HG02981 (cell line): ENCODE results near the gene MYL12A.
"Not testable (repeated sequence)": the region's sequence is repeated elsewhere in the genome, so short reads cannot be mapped to it uniquely, and the experiment has no call there.

ENCODE experiments used
- ATAC-seq: cut with Tn5 transposase; IDR thresholded peaks from one replicate; pipeline ENCODE4 v1.9.1; 2021; ENCODE audit warnings: mild to moderate bottlenecking, moderate library complexity; ENCODE audit not compliant: unreplicated experiment

Gene MYL12A

DNA sequence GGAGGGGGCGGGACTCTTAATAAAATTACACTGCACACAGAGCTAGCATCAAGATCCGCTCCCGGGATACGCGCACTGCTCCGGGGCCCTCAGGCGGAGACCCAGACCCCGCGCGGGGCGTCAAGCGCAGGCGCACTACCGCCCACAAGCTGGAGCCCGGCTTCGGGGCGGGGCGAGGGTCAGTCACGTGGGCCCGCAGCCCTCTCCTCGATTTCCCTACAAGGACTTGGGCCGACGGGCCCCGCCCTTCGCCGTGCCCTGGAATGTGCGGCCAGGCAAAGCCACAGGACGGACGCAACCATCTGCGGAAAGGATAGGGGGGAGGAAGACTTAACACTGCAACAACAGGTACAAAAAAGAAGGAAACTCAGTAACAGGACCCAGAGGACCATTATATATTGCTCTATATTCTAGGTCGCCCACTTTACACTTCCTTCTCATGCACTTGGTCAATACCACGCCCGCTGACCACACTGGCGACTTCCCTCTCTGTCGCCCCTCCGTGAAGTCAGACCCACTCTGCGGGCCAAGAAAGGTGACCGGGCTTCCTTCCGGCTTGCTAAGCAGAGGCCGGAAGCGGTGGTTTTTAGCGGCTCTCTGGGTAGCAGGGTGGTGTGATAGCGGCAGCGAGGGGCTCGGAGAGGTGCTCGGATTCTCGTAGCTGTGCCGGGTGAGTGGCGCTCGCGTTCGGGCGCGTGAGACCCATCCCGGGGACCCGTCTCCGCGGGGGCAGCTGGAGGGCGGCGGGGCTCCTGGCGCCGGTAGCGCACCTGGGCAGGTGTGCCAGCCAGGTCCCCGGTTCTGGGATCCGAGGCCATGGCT, at the start of gene MYL12A:
TSS of gene MYL12A (plus strand) at position 562 of the 822 bp plus-strand sequence. CDS start 5,447 bp downstream, outside the sequence.
- peak; percentile 80 for ATAC-seq

DNA sequence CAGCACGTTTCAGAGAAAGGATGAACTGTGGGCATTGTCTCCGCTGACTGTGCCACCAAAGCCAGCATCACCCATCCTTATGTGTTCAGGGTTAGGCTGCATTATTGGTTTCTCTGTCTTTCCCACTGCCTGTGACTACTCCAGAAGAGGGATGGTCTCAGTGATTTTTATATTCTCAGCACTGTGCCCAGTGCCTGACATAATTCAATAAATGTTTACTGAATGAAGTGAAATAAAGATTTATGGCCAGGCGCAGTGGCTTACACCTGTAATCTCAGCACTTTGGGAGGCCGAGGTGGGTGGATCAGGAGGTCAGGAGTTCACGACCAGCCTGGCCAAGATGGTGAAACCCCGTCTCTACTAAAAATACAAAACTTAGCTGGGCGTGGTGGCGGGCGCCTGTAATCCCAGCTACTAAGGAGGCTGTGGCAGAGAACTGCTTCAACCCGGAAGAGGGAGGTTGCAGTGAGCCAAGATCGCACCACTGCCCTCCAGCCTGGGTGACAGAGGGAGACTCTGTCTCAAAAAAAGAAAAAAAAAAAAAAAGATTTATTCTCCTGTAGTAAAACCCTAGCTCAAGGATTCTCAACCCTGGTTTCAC, 49.2 kb upstream of the MYL12A start:
- ATAC-seq, result not testable (repeated sequence)

DNA sequence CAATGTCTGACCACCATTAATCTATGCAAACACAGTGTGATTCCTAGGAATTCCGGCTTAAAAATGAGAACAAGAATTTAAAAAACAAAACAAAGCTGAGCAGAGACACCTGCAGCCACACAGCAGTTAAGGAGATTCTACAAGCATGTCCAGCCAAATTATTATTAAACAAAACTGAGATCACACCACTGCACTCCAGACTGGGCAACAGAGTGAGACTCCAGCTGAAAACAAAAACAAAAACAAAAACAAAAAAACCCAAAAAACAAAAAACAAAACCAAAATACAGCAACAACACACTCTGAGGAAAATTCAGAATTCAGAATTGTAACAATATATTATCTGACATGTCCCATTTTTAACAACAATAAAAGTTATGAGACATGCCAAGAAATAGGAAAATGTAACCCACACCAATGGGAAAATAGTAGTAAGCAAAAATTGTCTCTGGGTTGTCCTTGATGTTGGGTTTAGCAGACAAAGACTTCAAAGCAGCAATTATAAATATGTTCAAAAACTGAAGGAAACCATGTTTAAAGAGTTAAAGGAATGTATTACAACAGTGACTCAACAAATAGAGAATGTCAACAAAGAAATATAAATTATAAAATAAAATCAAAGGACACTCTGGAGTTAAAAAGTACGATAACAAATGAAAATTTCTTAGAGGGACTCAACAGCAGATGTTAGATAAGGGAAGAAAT, 47.5 kb upstream of the MYL12A start:
- no peak for ATAC-seq

DNA sequence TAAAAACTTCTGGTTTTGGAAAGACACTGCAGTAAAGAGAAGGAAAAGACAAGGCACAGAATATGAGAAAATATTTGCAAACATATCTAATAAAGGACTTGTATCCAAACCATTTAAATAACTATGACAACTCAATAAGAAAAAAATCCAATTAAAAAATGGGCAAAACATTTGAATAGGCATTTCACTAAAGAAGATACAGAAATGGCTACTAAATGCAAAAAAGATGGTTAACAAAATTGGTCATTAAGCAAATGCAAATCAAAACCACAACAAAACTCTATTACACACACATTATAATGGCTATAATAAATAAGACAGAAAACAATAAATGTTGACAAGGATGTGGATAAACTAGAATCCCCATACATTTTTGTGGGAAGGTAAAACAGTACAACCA, 42.4 kb upstream of the MYL12A start:
- no peak for ATAC-seq

DNA sequence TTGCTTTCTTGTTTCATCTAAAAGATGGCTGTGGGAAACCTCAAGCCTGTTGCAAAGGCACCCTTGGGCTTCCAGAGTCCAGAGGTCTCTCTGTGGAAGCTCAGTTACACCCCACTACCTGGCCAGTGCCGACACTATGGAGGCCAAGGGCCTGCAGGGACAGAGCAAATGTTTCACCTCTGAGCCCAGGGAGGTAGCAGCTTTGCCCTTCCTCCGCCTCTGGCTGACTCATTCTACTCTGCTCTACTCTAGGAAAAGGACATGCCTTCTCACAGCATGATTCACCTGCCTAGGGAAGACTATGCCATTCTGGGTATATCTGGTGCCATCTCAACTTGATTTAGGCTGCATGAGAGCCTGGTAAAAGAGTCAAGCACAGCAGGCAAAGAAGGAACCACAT, 40.0 kb upstream of the MYL12A start:
- no peak for ATAC-seq

DNA sequence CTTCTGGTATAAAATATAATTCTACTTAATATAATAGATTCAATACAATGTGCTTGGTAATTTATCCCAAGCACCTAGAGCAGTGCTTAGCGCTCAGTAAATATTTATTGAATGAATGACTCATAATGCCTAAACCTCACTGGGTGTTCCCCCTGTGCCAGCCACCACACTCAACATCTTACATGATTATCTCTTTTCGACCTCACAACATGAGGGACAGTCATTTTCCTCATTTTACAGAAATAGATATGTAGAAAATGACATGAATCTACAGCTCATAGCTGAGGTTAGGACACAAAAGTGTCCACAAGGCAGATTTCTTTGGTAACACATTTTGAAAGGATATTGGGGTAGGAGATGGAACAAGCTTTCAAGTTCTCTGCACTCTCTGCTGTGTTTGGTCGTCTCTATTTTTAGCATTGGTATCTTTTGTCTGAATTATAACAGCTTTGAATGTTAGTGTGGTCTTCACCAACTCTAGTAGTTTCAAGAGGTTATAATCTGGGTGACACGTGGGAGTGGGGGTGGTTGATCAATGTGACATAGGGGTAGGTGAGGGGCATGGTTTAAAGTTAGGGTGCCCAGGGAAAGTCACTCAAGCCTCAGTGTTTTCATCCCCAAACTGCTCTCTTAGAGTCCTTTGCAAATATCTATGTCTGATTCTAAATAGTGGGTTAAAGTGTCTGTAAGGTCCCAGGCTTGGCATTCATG, 37.6 kb upstream of the MYL12A start:
- ATAC-seq, result peak; percentile 82

DNA sequence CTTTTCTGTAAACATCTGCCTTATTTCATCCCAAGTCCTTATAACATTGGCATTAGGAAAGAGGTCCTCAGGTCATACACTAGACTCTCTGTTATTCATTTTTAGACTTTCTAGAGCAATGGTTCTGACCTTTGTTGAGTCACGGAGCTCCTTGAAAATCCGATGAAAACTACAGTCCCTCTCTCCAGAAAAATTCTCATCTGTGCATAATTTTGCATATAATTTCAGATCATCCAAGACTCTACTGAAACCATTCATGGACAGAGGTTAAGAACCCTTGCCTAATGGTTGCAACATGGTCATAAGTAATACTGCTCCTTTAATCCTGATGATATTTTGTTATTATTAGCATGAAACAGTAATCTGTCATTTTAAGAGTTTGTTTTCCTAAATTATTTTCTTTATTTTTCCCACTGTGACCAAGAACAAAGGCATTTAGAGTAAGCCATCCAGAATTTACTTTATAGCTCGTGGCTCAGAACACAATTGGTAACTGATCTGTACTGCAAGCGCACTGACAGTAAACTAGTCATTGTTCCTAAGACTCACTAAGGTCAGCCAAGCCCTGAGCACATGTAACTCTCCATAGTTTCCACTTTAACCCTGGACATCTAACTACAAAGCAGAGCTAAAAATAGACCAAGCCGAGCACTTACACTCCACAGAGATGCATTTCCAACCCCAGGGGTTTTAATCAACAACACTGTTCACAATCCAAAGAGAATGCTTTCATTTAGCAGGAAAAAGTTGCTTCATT, 36.2 kb upstream of the MYL12A start:
- ATAC-seq, result no peak

DNA sequence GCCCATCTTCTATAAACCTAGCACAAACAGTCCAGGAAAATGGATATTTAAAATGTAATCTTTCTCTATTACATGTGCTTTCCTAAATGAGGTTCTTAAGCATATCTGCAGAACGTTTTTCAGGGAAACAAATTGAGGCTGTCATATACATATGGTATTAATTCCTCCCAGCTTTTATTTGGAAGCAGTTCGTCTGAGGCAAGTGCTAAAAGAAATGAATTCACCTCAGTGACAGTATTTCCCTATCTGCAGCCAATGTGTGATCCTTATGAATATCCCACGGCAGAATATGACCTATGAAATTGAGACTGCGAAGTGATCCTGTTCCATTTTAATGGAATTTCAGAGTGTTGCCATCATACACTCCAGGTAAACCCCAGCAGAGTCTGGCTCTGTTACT, 34.9 kb upstream of the MYL12A start:
- no peak for ATAC-seq

DNA sequence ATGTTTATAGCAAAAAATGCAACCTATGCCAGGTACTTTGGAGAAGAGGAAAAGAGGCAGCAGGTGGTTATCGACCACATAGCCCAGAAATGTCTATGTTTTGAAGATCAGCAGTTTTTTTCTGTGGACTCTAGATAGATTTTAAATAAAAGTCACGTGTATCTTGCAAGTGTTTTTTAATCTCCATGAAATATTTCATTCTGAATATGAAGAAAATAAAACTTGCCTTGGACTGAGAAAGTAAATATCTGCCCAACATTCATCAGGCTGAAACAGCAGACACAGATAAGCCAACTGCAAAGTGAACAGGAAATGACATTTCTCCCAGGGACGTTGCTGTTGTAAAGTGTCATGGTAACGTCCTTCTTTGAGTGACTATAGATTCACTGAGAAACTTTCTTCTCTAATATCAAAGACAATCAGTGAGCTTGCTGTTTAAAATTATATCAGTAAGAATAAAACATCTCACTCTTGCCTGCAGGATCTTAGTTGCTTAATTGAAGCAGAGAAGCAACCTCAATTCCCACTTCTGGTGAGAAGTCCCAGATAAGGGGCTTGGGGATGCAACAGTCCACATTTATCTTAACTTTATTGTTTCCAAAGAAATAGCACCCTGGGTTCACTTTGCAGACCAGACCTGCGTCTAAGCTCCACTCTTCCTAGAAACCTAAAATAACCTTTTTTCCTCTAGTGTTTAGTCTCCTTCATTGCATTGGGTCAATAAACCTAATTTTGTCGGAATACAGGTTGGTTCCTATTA, 34.1 kb upstream of the MYL12A start:
- ATAC-seq, result no peak

DNA sequence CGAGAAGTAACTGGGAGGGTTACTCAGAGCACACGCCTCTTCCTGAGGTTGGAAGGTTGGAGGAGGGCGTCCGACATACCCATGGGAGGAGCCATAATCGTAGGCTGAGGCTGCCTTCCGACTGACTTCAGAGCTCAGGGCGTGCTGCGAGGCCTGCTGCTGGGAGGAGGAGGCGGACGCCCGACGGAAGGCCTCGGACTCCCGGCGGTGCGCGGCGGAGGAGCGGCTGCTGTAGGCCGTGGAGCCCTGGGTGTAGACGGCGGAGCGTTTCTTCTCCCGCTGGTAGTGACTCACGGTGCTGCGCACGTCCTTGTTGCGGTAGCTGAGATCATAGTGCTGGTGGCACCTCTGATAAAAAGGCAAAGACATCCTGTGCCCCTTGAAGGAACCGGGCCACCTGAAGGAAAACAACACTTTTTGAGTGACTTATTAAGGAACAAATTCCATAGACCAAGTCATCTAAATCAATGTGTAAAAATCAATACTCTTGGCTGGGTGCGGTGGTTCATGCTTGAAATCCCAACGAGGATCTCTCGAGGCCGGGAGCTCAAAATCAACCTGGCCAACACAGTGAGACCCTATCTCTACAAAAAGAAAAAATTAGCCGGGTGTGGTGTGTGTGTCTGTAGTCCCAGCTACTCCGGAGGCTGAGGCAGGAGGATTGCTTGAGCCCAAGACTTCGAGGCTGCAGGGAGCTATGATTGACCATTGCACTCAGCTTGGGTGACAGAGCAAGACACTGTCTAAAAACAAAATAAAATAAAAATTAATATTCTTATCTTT, 32.6 kb upstream of the MYL12A start:
- ATAC-seq, result no peak

DNA sequence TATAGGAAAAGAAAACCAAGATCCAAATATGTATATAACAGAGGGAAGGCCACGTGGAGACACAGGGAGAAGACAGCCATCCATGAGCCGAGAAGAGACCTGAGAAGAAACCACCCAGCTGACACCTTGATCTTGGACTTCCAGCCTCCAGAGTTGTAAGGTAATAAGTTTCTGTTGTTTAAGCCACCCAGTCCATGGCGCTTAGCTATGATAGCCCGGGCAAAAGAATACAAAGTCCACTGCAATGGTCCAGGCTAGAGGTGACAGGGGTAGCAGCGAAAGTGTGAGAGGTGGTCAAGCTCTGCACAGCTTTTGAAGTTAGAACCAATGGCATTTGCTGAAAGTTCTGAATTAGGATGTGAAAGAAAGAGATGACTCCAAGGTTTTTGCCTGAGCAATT, 30.6 kb upstream of the MYL12A start:
- no peak for ATAC-seq

DNA sequence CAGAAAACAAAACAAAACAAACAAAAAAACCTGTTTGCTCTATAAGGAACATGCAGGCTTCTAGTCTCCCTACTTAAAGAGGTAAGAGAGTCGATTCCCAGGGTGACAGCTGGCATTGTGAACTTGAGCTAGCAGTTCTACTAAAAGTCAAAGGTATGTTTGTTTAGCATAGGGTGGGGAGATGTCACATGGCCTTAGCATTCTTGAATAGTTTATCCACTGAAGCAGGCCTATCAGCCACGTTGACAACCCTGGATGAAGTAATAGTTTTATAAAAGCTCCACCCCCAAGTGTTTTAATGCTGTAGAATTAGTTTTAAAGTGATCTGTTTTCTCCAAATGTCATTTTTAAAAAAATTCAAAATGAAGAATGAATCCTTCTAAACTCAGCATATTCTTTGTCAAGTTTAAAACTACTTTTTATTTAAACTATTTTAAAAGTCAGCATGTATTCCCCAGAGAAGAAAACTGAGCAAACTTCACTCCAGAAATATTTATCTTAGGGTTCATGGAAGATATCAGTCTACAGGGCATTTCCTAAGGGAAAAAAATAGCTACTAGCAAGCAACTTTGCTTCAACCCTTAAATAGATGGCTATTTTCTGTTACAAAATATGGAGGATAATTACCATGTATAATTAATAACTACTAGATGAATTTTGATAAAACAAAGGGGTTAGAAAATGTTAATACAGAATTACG, 29.5 kb upstream of the MYL12A start:
- no peak for ATAC-seq

DNA sequence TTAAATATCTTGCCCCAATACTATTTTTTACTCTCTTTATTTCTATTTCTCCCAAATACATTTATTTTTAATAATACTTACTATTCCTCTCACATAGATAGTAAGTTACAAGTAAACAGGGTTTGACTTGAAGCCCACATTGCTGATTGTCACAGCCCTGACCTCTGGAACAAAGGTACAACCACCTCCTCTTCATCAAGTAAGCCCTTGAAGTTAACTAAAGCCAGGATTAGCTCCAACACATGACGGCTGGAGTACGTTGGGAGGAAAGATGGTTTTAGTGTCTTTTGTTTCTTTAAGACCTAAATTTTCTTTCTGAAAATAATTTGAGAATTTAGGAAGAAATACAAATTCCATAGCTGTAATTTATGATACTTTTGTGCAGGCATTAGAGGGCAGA, 28.8 kb upstream of the MYL12A start:
- ATAC-seq, result no peak

DNA sequence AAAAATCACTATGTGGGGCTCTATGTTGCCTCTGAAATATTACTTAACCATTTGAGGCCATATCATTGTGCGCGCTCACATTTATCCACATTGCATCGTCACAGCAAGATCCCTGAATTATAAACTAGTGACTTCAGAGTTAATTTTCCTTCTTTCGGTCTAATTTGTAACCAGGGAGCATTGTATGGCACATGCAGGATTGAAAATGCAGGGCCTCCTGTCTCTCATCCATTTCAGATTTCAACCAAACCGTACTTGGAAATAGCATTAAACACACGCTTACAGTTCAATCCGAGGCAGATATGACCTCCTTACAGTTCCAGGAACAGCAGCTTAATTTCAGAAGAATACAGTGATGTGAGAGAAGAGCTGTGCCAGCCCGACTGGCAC, 28.4 kb upstream of the MYL12A start:
- no peak for ATAC-seq

DNA sequence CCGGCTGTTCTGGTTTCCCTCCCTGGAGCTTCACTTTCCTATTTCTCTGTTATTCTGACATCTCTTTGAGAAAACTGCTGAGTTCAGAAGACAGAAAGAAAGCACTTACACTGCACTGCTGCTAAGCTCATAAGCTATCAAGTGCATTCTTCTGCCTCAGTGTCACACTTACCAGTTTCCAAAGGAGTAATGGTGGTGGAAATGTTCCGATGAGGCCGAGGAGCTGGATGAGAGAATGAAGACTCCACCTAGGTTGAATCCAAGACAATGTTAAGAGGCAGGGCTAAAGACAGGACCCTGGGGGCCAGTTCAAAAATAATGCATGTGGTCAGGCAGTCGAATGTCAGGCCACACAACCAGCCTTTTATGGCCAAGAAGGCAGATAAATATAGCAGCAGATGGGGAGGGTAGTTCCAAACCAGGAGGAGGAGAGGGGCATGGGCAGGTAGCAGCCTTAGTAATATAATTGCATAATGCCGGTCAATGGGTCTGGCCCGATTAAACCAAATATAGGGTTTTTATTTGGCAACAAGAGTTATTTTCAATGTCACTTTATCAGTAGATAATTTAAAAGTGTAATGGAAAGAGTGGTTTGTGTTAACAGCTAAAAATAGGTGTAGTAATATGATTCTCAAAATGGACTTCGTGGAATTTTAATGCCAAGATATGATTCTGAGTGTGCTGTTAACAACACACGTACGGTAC, 27.8 kb upstream of the MYL12A start, which contains the start of gene MYOM1:
TSS of gene MYOM1 (minus strand) at position 338 of the 705 bp plus-strand sequence. CDS start 4,745 bp downstream, outside the sequence.
- no peak for ATAC-seq

DNA sequence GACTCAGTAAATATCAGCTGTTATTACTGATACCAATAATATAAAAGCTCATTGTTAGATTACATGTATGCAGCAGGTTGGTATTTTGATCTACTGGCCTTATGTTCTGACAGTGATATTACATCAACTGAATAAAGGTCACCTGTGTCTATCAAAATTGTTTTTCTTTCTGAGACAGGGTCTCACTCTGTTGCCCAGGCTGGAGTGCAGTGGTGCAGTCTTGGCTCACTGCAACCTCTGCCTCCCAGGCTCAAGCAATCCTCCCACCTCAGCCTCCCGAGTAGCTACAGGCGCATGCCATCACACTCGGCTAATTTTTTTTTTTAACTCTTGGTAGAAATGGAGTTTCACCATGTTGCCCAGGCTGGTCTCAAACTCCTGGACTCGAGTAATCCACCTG, 26.7 kb upstream of the MYL12A start:
- not testable (repeated sequence) for ATAC-seq

DNA sequence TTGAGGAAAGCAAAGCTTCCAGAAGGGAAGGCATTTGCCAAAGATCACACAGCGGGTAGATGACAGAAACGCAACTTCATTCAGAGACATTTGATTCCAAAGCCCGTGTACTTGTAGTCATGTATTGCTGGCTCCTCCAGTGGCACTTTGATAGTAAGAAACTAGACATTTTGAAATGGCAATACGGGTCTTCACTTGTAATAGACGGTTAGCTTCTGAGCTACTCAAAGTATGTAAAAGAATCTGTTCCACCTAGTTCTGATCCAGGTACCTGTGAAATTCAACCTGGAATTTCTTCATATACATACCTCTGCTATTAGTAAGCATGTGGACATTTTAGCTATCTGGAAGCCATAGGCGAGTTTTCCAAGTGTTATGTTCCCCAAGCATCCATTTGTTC, 26.1 kb upstream of the MYL12A start:
- ATAC-seq, result no peak

DNA sequence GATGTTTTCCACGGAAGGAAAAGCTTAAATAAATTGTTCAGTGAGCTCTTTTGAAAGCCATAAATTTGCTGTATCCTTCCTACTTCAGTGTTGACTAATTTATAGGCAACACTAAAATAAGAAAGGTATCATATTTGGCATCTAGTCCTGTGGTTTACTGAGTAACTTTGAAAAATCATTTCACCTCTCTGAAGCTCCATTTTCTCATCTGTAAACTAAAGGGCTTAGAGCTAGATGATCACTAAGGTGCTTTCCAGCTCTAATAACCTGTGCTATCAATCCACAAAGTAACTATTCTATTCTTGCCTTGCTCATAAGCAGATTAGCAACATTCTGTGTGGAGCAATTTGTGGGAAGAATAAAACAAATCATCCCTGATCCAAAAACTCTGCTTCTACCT, 24.2 kb upstream of the MYL12A start:
- no peak for ATAC-seq
